ENCODE measurements around the gene DAZAP1.
A peak's percentile ranks its signal among the peaks of the same experiment; 100 is the strongest.

DAZAP1 gene

DNA sequence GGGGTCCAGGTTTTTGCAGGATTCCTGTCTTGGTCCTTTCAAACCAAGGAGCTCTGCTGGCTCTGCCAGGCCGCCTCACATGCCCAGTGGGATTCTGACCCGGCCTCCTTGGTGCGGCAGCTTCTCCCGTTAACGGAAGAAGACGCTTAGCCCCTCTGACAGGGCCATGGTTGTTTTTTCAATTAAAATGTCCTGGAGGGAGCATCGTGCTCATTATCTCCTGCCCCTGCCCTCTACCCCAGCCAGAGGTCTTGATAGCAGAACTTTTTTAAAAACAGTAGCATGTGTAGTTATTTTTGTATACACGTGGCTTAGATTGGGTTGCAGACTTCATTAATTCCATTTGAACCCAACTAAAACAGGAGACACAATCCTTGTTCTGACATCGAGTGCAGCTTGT, 19.4 kb downstream of the DAZAP1 start:
- DNase-seq, result no peak

DNA sequence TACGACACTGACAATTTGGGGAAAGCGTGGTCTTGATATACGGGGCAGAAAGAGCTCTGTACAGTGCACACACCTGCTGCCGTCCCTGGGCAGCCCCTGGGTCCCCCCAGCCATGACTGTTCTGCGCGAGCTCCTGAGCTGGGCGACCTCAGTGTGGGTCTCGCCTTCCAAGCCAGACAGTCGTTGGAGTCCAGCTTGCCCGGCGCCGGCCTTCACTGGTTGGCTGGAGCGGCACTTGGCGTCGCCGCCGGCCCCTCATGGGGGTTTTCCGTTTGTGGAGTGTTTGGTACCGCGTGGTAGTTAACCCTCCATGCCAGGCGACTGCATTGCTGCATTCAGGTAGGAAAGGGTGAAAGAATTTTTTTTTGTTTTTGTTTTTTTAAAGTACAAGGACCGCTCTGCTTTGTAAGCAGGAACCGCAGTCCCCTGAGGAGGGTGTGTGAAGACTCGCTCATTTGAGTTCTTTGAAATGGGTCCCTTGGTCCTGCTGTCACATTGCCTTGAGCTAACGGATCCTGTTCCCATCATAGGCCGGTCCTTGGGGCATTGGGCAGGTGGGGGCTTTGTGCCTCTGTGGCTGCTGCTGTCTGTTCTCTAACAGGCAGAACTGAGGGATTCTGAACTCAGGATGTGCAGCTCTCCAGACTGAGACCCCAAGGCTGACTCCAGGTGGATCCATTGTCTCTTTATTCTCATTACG, 20.0 kb downstream of the DAZAP1 start:
- no peak for DNase-seq

GRCh38 chr19:1428738-1429391, 21.5 kb downstream of the DAZAP1 start:
- DNase-seq, result no peak

GRCh38 chr19:1429750-1430149, 22.4 kb downstream of the DAZAP1 start:
- DNase-seq, result no peak

- no peak for DNase-seq
Measured at GRCh38 chr19:1430246-1430645, 22.9 kb downstream of the DAZAP1 start.

- no peak for DNase-seq
Measured at GRCh38 chr19:1431759-1432506, 24.5 kb downstream of the DAZAP1 start.

GRCh38 chr19:1432507-1432887, 25.1 kb downstream of the DAZAP1 start:
- DNase-seq, result no peak

DNA sequence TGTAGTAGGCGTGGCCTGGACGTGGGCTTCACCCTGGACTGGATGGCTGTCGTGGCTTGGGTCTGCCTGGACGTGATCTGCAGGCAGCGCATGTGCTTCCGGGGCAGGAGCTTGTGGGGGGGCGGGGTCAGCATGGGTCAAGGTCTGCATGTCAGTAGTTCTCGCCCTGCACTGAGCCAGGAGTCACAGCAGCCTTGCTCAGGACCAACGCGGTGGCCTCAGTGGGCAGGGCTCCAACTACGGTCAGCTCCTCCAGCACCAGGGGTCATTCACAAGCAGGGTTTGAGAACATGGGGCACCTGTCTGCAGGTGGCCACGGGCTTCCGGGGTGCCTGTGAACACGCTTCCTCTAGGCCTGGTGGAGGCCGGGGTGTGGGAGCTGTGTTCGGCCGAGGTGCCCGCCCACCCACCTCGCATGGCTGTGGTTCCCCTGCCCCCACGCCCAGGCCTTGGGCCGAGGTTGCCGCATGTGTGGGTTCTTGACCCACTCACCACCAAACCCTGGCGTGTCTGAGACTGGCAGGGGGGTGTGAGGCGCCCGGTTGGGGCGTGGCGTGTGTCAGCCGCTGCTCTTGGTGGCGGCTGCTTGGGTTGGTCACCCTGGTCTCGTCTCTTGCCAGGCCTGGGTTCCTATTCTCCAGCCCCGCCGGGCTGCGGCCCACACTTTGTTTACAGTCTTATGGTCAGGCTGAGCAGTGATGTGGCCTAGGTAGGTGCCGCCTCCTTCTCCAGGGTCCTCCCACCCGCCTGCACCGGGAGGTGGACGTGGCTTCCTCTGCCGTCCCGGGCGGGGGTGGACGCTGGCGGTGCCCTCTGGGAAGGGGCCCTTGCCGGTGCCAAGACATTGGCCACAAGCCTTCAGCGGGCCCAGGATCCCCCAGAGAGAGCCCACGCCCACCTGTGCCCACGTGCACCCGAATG, 26.0 kb downstream of the DAZAP1 start:
- no peak for DNase-seq

- DNase-seq, result no peak
Measured at GRCh38 chr19:1434040-1434366, 26.6 kb downstream of the DAZAP1 start.

- no peak for DNase-seq
Measured at GRCh38 chr19:1434577-1435060, 27.2 kb downstream of the DAZAP1 start.

DNA sequence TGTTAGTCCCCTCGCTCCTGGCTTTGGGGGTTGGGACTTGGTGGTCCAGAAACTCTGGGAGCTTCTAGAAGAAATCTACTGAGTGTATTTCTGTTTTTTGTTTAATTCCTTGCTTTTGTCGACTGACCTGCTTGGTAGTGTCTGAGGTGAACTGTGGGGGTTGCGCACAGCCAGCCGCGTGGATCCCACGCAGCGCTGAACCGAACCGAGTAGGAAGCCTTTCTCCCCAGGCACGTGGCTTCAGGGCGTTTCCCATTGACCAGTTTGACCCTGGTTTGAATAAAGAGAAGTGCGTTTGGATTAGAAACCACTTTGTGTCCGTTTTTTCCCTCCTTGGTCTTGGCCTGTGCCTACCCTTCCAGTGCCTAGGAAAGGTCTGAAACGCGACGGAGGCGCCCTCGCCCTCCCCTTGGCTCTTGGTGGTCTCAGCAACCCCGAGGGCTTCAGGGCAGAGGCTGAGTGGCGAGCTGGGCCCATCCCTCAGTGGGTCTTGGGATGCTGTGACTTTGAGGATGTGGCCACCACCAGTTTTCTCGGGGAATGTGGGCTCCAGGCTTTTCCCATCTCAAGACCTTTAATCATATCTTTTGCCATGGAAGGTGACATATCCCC, 28.1 kb downstream of the DAZAP1 start:
- DNase-seq, result no peak

GRCh38 chr19:1437609-1438008, 30.2 kb downstream of the DAZAP1 start:
- no peak for DNase-seq

- peak; percentile 97 to 99 (median 98) for DNase-seq
Measured at GRCh38 chr19:1438035-1438932, 30.9 kb downstream of the DAZAP1 start, which contains the start of gene RPS15. Gene RPS15, plus strand, starts transcription at chr19:1438396. Its CDS starts 30 bp downstream, at chr19:1438426.

GRCh38 chr19:1438933-1439354, 31.6 kb downstream of the DAZAP1 start:
- DNase-seq, result no peak

DNA sequence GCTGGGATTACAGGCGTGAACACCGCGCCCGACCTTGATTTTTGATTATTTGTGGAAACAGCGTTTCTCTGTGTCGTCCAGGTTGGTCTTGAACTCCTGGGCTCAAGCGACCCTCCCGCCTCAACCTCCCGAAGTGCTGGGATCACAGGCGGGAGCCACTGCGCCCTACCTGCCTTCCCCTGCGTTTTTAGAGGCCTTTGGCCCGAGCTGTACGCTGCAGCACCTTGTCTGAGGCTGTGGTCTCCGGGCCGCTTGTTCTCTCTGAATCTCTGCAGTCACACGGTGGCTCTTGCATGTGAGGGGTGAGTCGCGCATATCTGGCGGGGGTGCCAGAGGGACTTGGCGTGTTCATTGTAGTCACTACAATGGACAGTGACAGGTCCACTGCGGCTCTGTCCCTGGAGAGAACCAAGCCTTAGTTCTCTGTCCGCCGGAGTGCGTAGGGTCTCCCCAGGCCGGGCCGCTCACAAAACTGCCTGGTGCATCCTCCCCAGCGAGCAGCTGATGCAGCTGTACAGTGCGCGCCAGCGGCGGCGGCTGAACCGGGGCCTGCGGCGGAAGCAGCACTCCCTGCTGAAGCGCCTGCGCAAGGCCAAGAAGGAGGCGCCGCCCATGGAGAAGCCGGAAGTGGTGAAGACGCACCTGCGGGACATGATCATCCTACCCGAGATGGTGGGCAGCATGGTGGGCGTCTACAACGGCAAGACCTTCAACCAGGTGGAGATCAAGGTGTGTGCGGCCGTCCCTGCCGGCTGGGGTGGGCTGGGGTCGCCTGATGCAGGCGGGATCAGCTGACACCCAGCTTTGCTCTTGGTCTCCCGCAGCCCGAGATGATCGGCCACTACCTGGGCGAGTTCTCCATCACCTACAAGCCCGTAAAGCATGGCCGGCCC, 32.4 kb downstream of the DAZAP1 start:
- DNase-seq, result peak in 2 of 3 donors; percentile 26 to 38

DNA sequence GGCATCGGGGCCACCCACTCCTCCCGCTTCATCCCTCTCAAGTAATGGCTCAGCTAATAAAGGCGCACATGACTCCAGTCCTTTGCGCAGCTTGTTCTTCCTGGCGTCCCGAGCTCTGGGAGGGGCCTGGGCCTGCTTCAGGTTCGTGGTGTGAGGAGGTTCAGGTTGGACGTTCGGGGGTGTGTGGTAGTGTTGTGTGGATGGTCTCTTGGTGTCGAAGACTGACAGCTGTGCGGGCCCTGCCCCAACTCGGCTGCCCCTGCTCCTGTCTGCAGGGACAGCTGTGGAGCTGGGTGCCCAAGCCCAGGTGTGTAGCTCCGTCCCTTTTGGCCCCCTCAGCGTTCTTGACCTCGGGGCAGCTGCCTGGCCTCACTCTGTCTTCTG, 33.0 kb downstream of the DAZAP1 start:
- no peak for DNase-seq

- no peak for DNase-seq
Measured at GRCh38 chr19:1441022-1441426, 33.6 kb downstream of the DAZAP1 start.

DNA sequence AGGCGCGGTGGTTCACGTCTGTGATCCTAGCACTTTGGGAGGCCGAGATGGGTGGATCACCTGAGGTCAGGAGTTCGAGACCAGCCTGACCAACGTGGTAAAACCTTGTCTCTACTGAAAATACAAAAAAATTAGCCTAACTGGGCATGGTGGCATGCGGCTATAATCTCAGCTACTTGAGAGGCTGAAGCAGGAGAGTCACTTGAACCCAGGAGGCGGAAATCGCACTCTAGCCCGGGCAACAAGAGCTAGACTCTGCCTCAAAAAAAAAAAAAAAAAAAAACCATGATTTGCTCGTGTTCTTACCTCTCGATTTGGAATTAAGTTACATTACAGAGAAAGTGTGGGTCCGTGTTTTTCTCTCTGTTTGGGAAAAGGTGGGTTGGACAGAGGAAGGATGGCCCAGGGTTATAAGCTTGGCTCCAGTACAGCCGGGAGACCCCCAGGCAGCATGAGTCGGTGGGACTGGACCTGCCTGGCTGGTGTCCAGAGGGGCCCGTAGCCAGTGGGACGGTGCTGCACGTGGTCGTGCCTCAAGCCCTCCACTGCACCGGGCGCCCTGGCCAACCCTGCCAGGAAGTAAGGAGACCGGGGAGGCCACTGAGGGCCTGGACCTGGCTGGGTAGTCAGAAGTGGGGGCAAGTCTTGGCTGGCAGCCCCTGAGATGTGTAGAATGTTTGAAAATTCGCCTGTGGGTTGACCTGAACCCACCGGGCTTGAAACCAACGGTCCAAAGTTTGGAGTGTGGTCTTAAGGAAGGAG, 34.5 kb downstream of the DAZAP1 start:
- DNase-seq, result no peak
